HG02852 (cell line): ENCODE data around the gene CPED1.
"Not testable (repeated sequence)": the region's sequence is repeated elsewhere in the genome, so short reads cannot be mapped to it uniquely, and the experiment has no call there.

Experiments
- ATAC-seq: cut with Tn5 transposase; IDR thresholded peaks from one replicate; pipeline ENCODE4 v1.9.1; 2021; ENCODE audit warnings: mild to moderate bottlenecking, moderate library complexity; ENCODE audit not compliant: unreplicated experiment

Gene CPED1

DNA sequence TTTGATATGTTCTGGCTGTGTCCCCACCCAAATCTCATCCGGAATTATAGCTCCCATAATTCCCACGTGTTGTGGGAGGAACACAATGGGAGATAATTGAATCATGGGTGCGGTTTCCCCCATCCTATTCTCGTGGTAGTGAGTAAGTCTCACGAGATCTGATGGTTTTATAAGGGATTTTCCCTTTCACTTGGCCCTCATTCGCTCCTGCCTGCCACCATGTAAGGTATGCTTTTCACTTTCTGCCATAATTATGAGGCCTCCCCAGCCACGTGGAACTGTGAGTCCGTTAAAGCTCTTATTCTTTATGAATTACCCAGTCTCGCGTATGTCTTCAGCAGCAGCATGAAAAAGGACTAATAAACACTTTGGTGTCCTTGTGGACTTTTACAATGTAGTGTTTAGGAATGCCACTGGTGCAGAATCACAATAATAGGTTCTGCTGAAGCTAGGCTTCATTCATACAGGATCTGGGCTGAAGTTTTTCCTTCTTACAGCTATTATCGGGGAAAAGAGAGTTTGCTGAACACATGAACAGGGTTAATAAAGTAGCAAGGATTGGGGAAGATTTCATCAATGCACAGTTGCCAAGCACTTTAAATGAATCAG, 74.3 kb downstream of the CPED1 start:
- ATAC-seq, result no peak

DNA sequence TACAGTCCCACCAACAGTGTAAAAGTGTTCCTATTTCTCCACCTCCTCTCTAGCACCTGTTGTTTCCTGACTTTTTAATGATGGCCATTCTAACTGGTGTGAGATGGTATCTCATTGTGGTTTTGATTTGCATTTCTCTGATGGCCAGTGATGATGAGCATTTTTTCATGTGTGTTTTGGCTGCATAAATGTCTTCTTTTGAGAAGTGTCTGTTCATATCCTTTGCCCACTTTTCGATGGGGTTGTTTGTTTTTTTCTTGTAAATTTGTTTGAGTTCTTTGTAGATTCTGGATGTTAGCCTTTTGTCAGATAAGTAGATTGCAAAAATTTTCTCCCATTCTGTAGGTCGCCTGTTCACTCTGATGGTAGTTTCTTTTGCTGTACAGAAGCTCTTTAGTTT, 79.2 kb downstream of the CPED1 start:
- not testable (repeated sequence) for ATAC-seq

DNA sequence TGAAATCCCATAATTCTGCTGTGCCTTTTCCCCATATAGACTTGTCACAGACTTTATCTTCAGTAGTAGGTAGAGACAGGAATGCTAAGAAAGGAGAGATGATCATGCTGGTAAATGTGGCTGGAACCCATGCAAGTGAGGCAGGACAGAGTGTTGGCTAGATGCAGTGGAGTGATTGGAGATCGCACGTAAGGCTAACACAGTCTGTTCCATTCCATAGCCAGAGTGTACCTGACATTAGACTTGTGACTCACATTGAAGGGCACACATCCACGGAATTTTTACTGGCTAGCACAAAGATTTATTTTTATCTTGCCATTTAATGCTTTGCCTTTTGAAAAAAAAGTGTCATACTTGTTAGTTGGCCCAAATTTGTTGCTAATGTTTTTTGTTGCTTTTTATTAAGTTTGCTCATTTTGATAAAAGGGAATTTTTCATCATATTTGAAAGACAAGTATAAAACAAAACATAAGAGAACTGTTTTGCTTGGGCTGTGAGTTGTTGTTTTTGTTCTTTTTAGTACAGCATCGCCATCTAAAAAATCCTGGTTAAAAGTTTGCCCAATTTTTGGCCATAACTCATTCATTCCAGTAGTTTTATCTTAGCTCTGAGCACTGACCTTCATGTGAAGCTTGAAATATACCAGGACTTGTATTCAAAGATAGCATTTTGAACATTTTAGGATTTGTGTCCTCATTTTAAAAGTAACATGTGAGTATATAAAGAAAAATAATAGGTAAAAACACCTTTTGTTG, 81.0 kb downstream of the CPED1 start:
- ATAC-seq, result no peak

DNA sequence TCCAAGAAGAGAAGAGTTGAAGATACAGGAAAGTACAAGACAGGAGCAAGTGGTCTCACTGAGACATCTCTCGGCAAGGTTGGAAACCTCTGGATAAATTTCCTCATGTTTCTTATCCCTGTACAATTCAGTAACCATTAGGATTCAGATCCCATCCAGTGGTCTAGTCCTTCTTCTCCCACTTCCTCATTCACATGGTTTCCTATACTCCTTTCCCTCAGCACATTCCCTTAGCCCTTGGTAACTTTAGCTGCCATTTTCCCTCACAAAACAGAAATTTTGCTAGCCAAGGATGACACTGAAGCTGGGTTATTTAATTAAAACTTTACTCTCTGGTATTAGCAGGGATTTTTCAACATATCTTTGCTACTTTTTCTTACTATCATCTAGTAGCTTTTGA, 82.6 kb downstream of the CPED1 start:
- no peak for ATAC-seq

DNA sequence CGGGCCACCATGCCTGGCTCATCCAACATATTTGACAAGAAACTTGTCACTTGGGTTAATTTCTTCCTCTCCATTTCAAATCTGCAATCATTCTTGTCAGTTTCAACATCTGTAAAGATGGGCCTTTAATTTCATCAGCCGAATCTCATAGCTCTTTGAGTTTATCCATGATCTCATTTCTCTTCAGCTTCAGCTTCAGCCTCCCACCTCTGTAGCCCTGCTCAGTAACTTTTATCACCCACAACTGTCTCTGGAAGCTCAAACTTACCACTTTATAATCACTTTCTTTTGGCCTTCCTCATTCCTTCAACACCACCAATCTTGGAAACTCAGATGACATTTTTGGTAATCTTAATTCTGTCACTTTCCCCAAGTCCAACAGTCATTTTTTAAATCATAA, 83.2 kb downstream of the CPED1 start:
- ATAC-seq, result no peak

DNA sequence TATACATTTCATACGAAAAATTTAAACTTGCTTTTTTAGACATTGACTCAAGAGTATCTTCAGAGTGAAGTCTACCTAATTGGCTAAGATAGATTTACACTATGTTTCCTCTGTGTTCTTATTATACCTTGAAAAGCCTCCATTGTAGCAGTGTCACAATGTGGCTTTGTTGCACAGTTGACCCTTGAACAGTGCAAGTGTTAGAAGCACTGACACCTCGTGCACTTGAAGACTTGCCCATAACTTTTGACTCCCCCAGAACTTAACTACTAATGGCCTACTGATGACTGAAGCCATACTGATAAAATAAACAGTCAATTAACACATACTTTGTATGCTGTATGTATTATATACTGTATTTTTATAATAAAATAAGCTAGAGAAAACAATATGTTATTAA, 84.3 kb downstream of the CPED1 start:
- ATAC-seq, result no peak

DNA sequence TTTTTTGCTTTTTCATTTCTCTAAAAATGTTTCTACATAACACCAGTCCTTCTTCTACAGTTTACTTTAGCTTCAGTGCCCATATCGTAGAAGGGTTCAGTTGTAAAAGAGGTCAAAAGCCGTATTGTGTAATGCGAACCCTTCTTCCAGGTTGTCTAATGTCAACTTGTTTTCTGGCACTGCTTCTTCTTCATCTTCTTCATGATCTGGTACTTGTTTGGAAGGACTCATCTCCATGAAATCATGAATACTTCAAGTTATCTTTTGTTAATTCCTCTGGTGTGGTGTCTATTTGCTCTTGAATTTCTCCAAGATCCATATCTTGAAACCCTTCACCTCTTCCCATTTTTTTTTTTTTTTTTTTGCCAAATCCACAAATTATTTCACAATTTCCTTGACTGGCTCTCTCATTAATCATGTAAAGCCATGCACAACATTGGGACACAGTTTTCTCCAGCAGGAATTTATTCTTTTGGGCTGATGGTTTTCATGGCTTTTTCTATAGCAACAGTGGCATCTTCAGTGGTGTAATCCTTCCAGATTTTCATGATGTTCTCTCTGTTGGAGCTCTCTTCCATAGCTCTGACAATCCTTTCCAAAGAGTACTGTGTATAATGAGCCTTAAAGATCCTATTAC, 85.1 kb downstream of the CPED1 start:
- no peak for ATAC-seq

DNA sequence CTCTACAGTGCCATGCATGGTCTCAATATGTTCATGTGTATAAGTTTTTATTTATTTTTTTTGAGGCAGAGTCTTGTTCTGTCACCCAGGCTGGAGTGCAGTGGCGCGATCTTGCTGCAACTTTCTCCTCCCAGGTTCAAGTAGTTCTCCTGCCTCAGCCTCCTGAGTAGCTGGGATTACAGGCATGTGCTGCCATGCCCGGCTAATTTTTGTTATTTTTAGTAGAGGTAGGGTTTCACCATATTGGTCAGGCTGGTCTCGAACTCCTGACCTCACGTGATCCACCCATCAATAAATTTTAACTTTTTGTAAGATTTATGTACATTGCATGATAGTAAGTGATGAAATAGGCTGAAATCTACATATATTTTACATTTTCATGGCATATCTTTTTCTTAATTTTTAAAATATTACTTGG, 86.9 kb downstream of the CPED1 start:
- ATAC-seq, result not testable (repeated sequence)

DNA sequence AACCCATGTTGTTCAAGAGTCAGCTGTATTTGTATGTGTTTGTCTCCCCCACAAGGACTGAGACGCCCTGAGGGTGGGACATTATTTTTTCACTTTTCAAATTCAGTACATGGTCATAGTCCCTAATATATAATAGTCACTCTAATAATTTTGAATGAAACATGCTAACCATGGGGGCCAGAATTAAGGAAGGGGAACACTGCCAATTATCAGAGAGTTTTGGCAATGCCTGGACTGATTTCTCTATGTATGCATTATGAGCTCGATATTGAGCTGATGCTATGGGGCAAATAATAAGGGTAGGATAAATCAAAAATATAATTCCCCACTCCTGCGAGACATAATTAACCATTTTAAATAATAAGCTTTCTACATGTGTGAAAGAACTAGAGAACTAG, 87.4 kb downstream of the CPED1 start:
- ATAC-seq, result no peak

DNA sequence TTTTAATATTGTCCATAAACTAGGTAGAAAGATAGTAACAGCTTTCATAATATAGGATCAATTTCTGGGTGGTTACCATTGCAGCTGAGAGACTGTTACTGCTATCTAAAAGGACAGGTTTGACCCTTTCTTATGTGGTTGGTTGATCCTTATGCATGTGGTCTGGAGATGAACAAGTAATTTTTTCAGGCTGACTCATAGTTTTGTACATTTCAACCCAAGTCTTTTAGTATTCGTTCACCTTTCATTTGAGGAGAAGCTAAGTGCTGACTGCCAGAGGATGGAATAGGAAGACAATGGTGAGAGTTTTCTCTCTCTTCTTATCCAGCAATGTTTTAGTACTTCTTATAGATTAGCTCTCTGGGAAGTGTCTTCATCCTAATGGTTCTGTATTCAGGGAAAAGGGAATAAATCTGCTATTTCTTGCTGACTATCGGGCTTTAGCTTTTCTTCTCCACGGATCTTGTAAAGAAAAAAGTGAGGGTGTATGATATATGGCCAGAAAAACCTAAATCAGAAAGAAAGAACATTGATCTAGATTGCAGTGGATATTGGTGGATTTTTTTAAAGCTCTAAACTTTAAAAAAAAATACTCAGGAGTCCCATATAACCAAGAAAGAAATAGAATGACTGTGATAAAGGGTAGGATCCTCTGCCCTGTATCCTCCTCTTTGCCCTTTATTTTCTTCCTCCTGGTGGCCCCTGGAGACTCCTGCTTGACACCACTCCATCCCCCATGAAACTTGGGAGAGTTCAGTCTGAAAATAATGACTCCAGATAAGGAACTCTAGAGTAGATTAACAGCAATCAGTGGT, 88.0 kb downstream of the CPED1 start:
- no peak for ATAC-seq

DNA sequence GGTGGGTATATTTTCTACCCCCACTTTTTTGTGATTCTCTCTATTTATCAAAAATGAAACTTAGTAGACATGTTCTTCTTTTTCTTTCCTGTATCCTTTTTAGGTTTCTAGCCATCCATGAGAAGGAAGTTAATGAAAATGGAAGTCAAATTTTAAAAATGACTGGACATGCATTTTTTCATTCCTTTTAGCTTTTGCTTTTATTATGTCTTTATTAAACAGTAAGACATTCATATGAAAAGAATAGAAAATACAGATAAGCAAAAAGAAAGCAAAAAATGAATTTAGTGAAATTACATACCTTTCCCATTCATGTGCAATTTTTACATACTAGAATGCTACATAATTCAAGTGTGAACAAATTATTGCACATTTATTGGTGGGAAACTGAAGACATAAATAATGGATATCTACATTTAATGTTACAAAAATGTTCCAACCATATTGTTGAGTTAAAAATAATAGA, 88.7 kb downstream of the CPED1 start:
- ATAC-seq, result no peak

DNA sequence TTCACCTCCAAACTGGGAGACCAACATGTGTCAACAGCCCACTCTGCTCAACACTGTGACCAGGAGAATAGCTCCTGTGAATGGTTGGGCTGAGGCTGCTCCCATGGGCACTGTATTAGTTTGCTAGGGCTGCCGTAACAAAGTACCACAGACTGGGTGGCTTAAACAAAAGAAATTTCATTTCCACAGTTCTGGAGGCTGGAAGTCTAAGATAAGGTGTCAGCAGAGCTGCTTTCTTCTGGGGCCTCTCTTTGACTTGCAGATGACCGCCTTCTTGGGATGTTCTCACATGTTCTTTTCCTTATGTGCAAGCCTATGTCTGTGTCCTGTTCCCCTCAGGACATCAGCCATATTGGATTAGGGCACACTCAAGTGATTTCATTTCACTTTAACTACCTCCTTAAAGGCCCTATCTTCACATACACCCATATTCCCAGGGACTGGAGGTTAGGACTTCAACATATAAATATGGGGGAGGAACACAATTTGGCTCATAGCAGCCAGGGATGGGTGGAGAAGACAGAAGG, 90.3 kb downstream of the CPED1 start:
- no peak for ATAC-seq

DNA sequence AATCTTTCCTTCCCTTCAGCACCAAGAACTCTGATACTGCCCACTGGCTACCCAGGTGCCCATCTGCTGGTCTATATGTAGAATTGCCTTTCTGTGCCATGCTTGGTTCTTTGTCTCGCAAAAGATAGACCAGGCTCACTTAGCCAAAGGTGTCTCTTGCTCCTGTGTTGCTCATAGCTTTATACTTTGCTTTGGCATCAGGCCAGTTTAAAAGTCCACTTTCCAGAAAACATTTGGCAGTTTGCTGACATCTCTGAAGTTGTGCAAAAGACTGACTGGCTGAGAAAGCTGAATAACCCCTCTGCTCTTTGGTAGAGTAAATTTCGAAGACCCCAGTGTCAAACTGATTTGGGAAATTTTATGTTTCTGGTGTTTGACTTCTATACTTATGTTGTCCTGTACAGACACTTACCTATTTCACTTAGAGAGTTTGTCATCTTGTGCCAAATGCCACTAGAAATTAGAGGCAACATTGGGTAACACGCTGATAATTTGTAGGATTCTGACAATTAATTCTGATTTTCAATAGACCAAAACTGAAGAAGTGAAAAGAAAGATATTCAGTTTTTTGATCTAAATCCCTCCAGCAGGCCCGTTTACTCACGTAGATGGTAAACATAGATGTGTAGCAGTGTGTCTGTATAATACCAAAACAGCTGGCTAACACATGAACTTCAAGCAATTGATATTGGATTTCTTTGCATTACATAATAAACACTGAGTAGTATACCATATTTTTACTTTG, 91.1 kb downstream of the CPED1 start:
- no peak for ATAC-seq

DNA sequence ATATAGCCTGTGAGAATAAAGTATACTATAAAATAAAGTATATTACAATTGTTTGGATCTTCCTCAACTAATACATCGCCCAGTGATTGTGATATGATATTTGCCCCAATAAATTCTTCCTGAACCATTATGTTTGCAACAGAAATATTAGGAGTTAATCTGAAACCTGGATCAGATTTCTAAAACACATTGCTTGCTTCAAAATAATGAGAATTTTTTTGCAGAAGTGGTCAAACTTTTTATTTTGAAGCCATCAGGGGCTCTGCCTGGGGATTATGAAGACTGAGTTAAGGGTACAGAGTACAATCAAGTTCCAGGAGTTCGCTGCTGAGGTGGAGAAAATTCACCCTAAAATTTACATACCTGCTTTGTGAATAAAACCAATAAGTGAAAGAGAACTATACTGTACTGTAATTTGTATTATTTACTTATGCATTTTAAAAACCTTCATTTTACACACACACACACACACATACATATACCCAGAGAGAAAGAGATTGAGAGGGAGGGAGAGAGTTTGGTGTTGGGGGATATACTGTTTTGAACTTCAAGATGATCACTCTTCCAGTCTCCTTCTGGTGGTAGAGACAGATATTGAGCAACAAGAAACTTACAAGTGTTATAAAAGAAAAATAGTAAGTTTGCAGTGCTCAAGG, 91.9 kb downstream of the CPED1 start:
- ATAC-seq, result no peak

DNA sequence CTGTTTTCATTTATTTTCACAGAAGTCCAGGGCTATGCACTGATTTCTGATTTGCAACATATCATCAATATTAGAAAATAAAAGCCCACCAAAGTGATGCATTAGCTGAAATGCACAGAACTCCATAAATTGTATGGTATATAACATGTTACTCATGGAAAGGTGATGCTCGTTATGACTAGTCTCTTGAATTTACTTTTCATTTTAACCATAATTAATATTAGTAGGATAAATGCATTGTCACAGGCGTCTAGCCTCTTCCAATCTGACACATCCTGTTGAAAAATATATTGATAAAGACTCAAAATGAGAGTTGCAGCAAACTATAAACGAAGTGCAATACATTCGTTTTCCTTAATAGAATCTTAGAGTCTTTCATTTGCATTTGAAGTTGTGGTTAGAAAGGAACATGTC, 92.4 kb downstream of the CPED1 start:
- no peak for ATAC-seq

DNA sequence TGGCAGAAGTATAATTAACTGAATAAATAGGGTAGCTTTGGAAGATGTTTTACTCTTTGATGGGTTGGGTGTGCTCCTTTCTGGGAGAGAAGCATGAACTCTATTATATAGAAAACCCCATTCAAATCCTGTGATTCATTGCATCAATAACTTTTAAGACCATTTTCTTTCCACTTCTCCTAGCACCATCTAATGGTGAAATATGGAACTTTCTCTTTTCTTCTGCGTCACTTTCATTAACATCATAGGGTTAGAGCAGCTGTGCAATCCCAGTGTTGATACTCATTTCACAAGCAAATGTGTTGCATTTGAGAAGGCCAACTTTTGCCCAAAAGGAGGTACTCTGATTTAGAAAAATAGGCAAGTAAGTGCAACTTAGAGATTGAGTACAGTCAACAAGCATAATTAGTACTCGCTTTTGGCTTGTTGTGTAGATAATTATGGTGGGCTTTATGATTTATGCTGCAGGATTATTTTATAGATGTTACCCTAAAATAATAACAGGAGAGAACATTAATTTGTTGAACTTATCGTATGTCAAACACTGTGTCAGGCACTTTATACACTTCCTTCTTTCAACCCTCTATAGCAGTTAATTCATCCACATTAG, 92.9 kb downstream of the CPED1 start:
- ATAC-seq, result peak; percentile 77

DNA sequence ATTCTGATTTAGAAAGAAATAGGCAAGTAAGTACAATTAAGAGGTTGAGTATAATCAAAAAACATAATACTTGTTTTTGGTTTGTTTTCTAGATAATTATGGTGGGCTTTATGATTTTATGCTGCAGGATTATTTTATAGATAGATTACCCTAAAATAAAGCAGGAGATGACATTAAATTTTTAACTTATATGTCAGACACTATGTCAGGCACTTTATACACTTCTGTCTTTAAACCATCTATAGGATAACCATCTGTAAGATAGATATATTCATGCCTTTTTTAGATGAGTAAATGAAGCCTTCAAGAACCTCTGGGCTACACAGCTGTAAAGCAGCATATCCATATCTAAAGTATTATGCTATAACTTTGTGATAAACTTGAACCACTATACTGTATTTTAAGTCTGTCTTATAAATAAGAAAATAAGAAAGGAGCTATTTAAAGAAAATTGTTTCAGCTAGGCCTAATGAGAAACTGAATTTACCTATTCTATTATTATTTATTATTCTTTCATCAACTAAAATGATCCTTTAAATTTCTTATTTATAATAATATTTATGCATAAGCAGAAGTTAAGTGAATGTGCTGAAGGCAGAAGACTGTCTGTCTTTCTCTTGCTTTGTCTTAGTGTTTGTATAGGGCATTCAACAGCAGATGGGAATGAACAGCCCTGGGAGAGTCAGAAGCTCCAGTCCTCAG, 94.0 kb downstream of the CPED1 start:
- ATAC-seq, result no peak

DNA sequence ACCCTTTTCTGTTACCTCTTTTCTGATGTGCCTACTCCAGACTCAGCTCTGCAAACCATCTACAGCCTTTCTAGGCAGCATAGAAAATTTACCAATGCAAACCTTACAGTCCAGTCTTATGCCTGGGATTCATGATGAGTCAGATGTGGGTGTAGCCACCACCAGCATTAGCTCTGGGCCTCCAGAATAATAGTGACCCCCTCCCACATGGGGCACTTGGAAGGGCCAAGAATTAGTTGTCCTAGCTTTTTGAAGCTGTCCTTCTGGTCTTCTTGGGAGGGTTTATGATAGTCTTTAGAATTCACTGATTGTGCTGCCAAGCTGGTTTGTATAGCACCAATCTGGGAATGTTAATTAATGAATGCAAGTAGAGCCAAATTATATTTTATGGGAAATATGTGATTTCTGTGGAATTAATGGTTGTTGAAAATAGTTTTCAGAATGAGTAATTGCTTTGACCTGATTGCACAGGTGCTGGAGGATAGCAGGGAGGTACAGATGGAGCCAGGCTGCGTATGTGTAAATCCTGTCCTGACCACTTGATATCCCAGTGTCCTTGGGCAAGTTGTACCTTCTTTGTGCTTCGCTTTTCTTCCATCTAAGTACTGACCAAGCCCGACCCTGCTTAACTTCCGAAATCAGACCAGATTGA, 94.8 kb downstream of the CPED1 start:
- no peak for ATAC-seq
